Sigmoid colon (tissue), 7 donors: ENCODE measurements around the gene SLC9A5. TPM values are rescaled to one million over a fixed set of nuclear protein-coding genes. Genes with fewer than 3 reads are reported as not detected.
A peak's percentile ranks its signal among the peaks of the same experiment; 100 is the strongest.

Experiments
- DNase-seq: peaks from one replicate; pipeline ENCODE4 v3.0.0-alpha.2; 2019
- H3K27ac ChIP-seq, 4 donors: fragments of 200-600 bp; sonication (generic); one replicate each; pipeline ENCODE4 v1.5.1; 2016 to 2019; ENCODE audit warnings: mild to moderate bottlenecking in 1 of 4
- H3K27me3 ChIP-seq, 3 donors: fragments of 200-600 bp; sonication (generic); one replicate each; pipeline ENCODE4 v1.5.1; 2019; ENCODE audit warnings: mild to moderate bottlenecking in 1 of 3
- H3K36me3 ChIP-seq, 4 donors: fragments of 200-600 bp; sonication (generic); one replicate each; pipeline ENCODE4 v1.5.1; 2016 to 2019
- H3K4me1 ChIP-seq, 4 donors: fragments of 200-600 bp; sonication (generic); one replicate each; pipeline ENCODE4 v1.5.1; 2017 to 2019
- H3K4me3 ChIP-seq, 4 donors: fragments of 200-600 bp; sonication (generic); one replicate each; pipeline ENCODE4 v1.5.1; 2017 to 2019; ENCODE audit warnings: mild to moderate bottlenecking in 2 of 4, moderate library complexity in 1 of 4
- H3K9me3 ChIP-seq, 4 donors: fragments of 200-600 bp in 3 of 4; sonication (generic) in 3 of 4; one replicate each; pipeline versions ENCODE4 v1.5.1 to v1.6.1; 2013 to 2019
- CTCF ChIP-seq, 4 experiments: fragments of 450-650 bp in 3 of 4; fragments of 200-600 bp in 1 of 4; IDR thresholded peaks; one replicate each; pipeline ENCODE4 v1.5.1; 2016 to 2019; ENCODE audit warnings: antibody characterized with exemption in 4 of 4, mild to moderate bottlenecking in 3 of 4, moderate library complexity in 2 of 4
- EP300 ChIP-seq, 4 donors: sonication (generic); formaldehyde crosslinking; IDR thresholded peaks; one replicate each; pipeline ENCODE4 v1.6.1; 2017; ENCODE audit warnings: antibody characterized with exemption in 4 of 4
- POLR2A ChIP-seq, 2 donors: fragments of 450-650 bp; IDR thresholded peaks; one replicate each; pipeline ENCODE4 v1.6.1; 2016; ENCODE audit warnings: antibody characterized with exemption in 2 of 2, mild to moderate bottlenecking in 2 of 2, moderate library complexity in 2 of 2
- POLR2AphosphoS5 ChIP-seq, 4 donors: sonication (generic); formaldehyde crosslinking; IDR thresholded peaks; one replicate each; pipeline ENCODE4 v1.6.1; 2017; ENCODE audit warnings: antibody characterized with exemption in 4 of 4
- WGBS, 2 donors: extraction: QIAGEN DNeasy Blood & Tissue Kit; methylation state at CpG; one replicate each; pipeline ENCODE4 v1.1.7; 2013; 5-methylcytosine and 5-hydroxymethylcytosine counted together
- intact Hi-C: fragments of 100-400 bp; cut with DNase I; formaldehyde crosslinking; loops from one replicate; pipeline ENCODE4 v1.15.1; 2023
- polyA plus RNA-seq, 3 donors: library from polyadenylated mRNA; stranded (reverse); fragments of 200-250 nt; gene quantifications; one replicate each; pipeline ENCODE4 v1.2.3, GENCODE V29; 2013
- total RNA-seq, 4 donors: library from RNA; depleted of rRNA; stranded (reverse); fragments of >200 nt; gene quantifications; one replicate each; pipeline ENCODE4 v1.1.0, GENCODE V29; 2016
- donor health status: healthy with polysubstance abuse.
- donor health status: Bipolar disorder and iron deficiency.
- donor health status: healthy.

SLC9A5 gene
- total and polyA plus RNA-seq, 7 donors, result 0.46 to 6.1 (median 0.99) TPM; not detected in 2

- DNase-seq, result peak; percentile 56
- intact Hi-C loops, result no loop called here
- H3K36me3 ChIP-seq, result no peaks in the 10 kb centered on the region
- H3K27me3 ChIP-seq, result peaks cover 0 to 15% (median 0%) of the 10 kb centered on the region in 3 donors
- no peak overlapping the region for H3K4me3 ChIP-seq
- TF ChIP-seq POLR2A (IDR thresholded peaks at IDR 0.05), result no peak
- TF ChIP-seq CTCF (IDR thresholded peaks at IDR 0.05), result no peak
- no peak for TF ChIP-seq POLR2AphosphoS5 (IDR thresholded peaks at IDR 0.05)
- TF ChIP-seq EP300 (IDR thresholded peaks at IDR 0.05), result no peak
- H3K9me3 ChIP-seq, result no peaks in the 10 kb centered on the region
- WGBS, 2 donors, result 74 to 84% methylated on average over 11 of the region's 11 CpGs
- H3K27ac ChIP-seq, result no peak overlapping the region
- no peaks in the 10 kb centered on the region for H3K4me1 ChIP-seq
Observed at GRCh38 chr16:67270931-67271338, 22.2 kb downstream of the SLC9A5 start.

GRCh38 chr16:67271446-67271845 is 22.7 kb downstream of the SLC9A5 start:
- Histone ChIP-seq H3K4me1 (no peaks in the 10 kb centered on the region), H3K36me3 (no peaks in the 10 kb centered on the region), H3K4me3 (no peak overlapping the region), H3K27ac (no peak overlapping the region), H3K27me3 (peaks cover 0 to 15% (median 0%) of the 10 kb centered on the region in 3 donors), H3K9me3 (no peaks in the 10 kb centered on the region)
- DNase-seq, result peak; percentile 48
- WGBS, 2 donors, result 88 to 91% methylated on average over 4 of the region's 4 CpGs
- no peak for TF ChIP-seq EP300 (IDR thresholded peaks at IDR 0.05)
- no peak for TF ChIP-seq POLR2AphosphoS5 (IDR thresholded peaks at IDR 0.05)
- TF ChIP-seq POLR2A (IDR thresholded peaks at IDR 0.05), result no peak
- TF ChIP-seq CTCF (IDR thresholded peaks at IDR 0.05), result no peak
- intact Hi-C loops, result no loop called here

- no peaks in the 10 kb centered on the region for H3K36me3 ChIP-seq
- 47 to 86% methylated on average over 2 of the region's 2 CpGs for WGBS, 2 donors
- H3K4me3 ChIP-seq, result no peak overlapping the region
- intact Hi-C loops, result loop anchor here (5.0 kb wide), 1 partner anchor 122 kb away; no protein-coding TSS in a partner anchor
- TF ChIP-seq EP300 (IDR thresholded peaks at IDR 0.05), result no peak
- no peak for TF ChIP-seq POLR2AphosphoS5 (IDR thresholded peaks at IDR 0.05)
- TF ChIP-seq CTCF (IDR thresholded peaks at IDR 0.05), result no peak
- TF ChIP-seq POLR2A (IDR thresholded peaks at IDR 0.05), result no peak
- peaks cover 0 to 5% (median 5%) of the 10 kb centered on the region in 3 donors for H3K27me3 ChIP-seq
- DNase-seq, result no peak
- no peak overlapping the region for H3K27ac ChIP-seq
- H3K9me3 ChIP-seq, result no peaks in the 10 kb centered on the region
- peaks cover 0 to 31% (median 12%) of the 10 kb centered on the region in 4 donors for H3K4me1 ChIP-seq
Observed at GRCh38 chr16:67275321-67275720, 26.5 kb downstream of the SLC9A5 start.

- peaks cover 0 to 31% (median 12%) of the 10 kb centered on the region in 4 donors for H3K4me1 ChIP-seq
- no peaks in the 10 kb centered on the region for H3K36me3 ChIP-seq
- intact Hi-C loops, result loop anchor here (5.0 kb wide), 1 partner anchor 120 kb away; no protein-coding TSS in a partner anchor
- no peaks in the 10 kb centered on the region for H3K9me3 ChIP-seq
- no peak overlapping the region for H3K4me3 ChIP-seq
- 89 to 91% methylated on average over 4 of the region's 4 CpGs for WGBS, 2 donors
- H3K27me3 ChIP-seq, result peaks cover 0 to 5% (median 5%) of the 10 kb centered on the region in 3 donors
- peak; percentile 74 for DNase-seq
- peak overlapping the region in 3 of 4 donors; percentile 25 to 70 (median 61) for H3K27ac ChIP-seq
- no peak for TF ChIP-seq CTCF (IDR thresholded peaks at IDR 0.05)
- no peak for TF ChIP-seq POLR2A (IDR thresholded peaks at IDR 0.05)
- TF ChIP-seq POLR2AphosphoS5 (IDR thresholded peaks at IDR 0.05), result no peak
- no peak for TF ChIP-seq EP300 (IDR thresholded peaks at IDR 0.05)
Observed at GRCh38 chr16:67277294-67277998, 28.7 kb downstream of the SLC9A5 start.
